Measurements from ENCODE around the gene FAM47E. TPM values are rescaled to one million over a fixed set of nuclear protein-coding genes. Genes with fewer than 3 reads are reported as not detected.

Gene FAM47E
- total RNA-seq, 2 donors from 2014 or later, result not detected

GRCh38 chr4:76257824-76258223 is 6.3 kb downstream of the FAM47E start:
- no peaks in the 10 kb centered on the region for H3K9me3 Mint-ChIP-seq
- no peak overlapping the region for H3K4me3 Mint-ChIP-seq
- H3K27ac Mint-ChIP-seq, result no peak overlapping the region
- DNase-seq (no peak), ATAC-seq (replicated peaks in 1 of 2) (no peak)
- H3K36me3 Mint-ChIP-seq (ENCODE audit: insufficient read depth in 2 of 2), result no peaks in the 10 kb centered on the region
- H3K4me1 Mint-ChIP-seq (ENCODE audit: low read depth), result no peaks in the 10 kb centered on the region
- H3K27me3 Mint-ChIP-seq (ENCODE audit: low read depth), result peaks cover 33% of the 10 kb centered on the region

GRCh38 chr4:76260571-76260970 is 9.1 kb downstream of the FAM47E start:
- no peak overlapping the region for H3K4me3 Mint-ChIP-seq
- H3K4me1 Mint-ChIP-seq (ENCODE audit: low read depth), result no peaks in the 10 kb centered on the region
- H3K27me3 Mint-ChIP-seq (ENCODE audit: low read depth), result peaks cover 11% of the 10 kb centered on the region
- no peak overlapping the region for H3K27ac Mint-ChIP-seq
- DNase-seq, result no peak
- no peak for ATAC-seq (replicated peaks in 1 of 2)
- H3K36me3 Mint-ChIP-seq (ENCODE audit: insufficient read depth in 2 of 2), result no peaks in the 10 kb centered on the region
- H3K9me3 Mint-ChIP-seq, result no peaks in the 10 kb centered on the region

GRCh38 chr4:76265631-76266218 is 14.2 kb downstream of the FAM47E start:
- no peak for ATAC-seq (replicated peaks in 1 of 2)
- H3K9me3 Mint-ChIP-seq, result no peaks in the 10 kb centered on the region
- no peaks in the 10 kb centered on the region for H3K4me1 Mint-ChIP-seq (ENCODE audit: low read depth)
- no peak overlapping the region for H3K4me3 Mint-ChIP-seq
- no peaks in the 10 kb centered on the region for H3K36me3 Mint-ChIP-seq (ENCODE audit: insufficient read depth in 2 of 2)
- no peak overlapping the region for H3K27ac Mint-ChIP-seq
- DNase-seq, result no peak
- peaks cover 8% of the 10 kb centered on the region for H3K27me3 Mint-ChIP-seq (ENCODE audit: low read depth)

- DNase-seq, result no peak
Observed at GRCh38 chr4:76266627-76267026, 15.1 kb downstream of the FAM47E start.

GRCh38 chr4:76267811-76268210 is 16.3 kb downstream of the FAM47E start:
- Mint-ChIP-seq H3K9me3 (no peaks in the 10 kb centered on the region), H3K36me3 (ENCODE audit: insufficient read depth in 2 of 2) (no peaks in the 10 kb centered on the region), H3K27ac (no peak overlapping the region), H3K4me1 (ENCODE audit: low read depth) (no peaks in the 10 kb centered on the region), H3K4me3 (no peak overlapping the region), H3K27me3 (ENCODE audit: low read depth) (peaks cover 7% of the 10 kb centered on the region)
- ATAC-seq (replicated peaks in 1 of 2) (no peak), DNase-seq (no peak)

More at GRCh38 chr4:76266627-76267026, 15.1 kb downstream of the FAM47E start:
- H3K27me3 Mint-ChIP-seq (ENCODE audit: low read depth), result peaks cover 6% of the 10 kb centered on the region
- H3K27ac Mint-ChIP-seq, result no peak overlapping the region
- ATAC-seq (replicated peaks in 1 of 2), result no peak
- H3K4me1 Mint-ChIP-seq (ENCODE audit: low read depth), result no peaks in the 10 kb centered on the region
- H3K4me3 Mint-ChIP-seq, result no peak overlapping the region
- no peaks in the 10 kb centered on the region for H3K9me3 Mint-ChIP-seq
- no peaks in the 10 kb centered on the region for H3K36me3 Mint-ChIP-seq (ENCODE audit: insufficient read depth in 2 of 2)

GRCh38 chr4:76270244-76271175 is 19.0 kb downstream of the FAM47E start:
- Mint-ChIP-seq H3K4me3 (no peak overlapping the region), H3K9me3 (no peaks in the 10 kb centered on the region), H3K4me1 (ENCODE audit: low read depth) (no peaks in the 10 kb centered on the region), H3K27me3 (ENCODE audit: low read depth) (peaks cover 24% of the 10 kb centered on the region), H3K27ac (no peak overlapping the region), H3K36me3 (ENCODE audit: insufficient read depth in 2 of 2) (no peaks in the 10 kb centered on the region)
- no peak for ATAC-seq (replicated peaks in 1 of 2)
- DNase-seq, result no peak

- no peak for ATAC-seq (replicated peaks in 1 of 2)
- H3K4me3 Mint-ChIP-seq, result no peak overlapping the region
- peaks cover 31% of the 10 kb centered on the region for H3K27me3 Mint-ChIP-seq (ENCODE audit: low read depth)
Observed at GRCh38 chr4:76271248-76271647, 19.7 kb downstream of the FAM47E start.

GRCh38 chr4:76272073-76272472 is 20.6 kb downstream of the FAM47E start:
- H3K27me3 Mint-ChIP-seq (ENCODE audit: low read depth), result peaks cover 33% of the 10 kb centered on the region
- ATAC-seq (replicated peaks in 1 of 2) (no peak), DNase-seq (no peak)
- H3K27ac Mint-ChIP-seq, result no peak overlapping the region
- no peak overlapping the region for H3K4me3 Mint-ChIP-seq
- H3K36me3 Mint-ChIP-seq (ENCODE audit: insufficient read depth in 2 of 2), result no peaks in the 10 kb centered on the region
- no peaks in the 10 kb centered on the region for H3K9me3 Mint-ChIP-seq
- H3K4me1 Mint-ChIP-seq (ENCODE audit: low read depth), result no peaks in the 10 kb centered on the region

More at GRCh38 chr4:76271248-76271647, 19.7 kb downstream of the FAM47E start:
- H3K27ac Mint-ChIP-seq, result no peak overlapping the region
- no peaks in the 10 kb centered on the region for H3K9me3 Mint-ChIP-seq
- no peak for DNase-seq
- no peaks in the 10 kb centered on the region for H3K36me3 Mint-ChIP-seq (ENCODE audit: insufficient read depth in 2 of 2)
- no peaks in the 10 kb centered on the region for H3K4me1 Mint-ChIP-seq (ENCODE audit: low read depth)

GRCh38 chr4:76272582-76272981 is 21.1 kb downstream of the FAM47E start:
- H3K9me3 Mint-ChIP-seq, result no peaks in the 10 kb centered on the region
- no peak overlapping the region for H3K4me3 Mint-ChIP-seq
- H3K36me3 Mint-ChIP-seq (ENCODE audit: insufficient read depth in 2 of 2), result no peaks in the 10 kb centered on the region
- DNase-seq (no peak), ATAC-seq (replicated peaks in 1 of 2) (no peak)
- H3K27ac Mint-ChIP-seq, result no peak overlapping the region
- peaks cover 33% of the 10 kb centered on the region for H3K27me3 Mint-ChIP-seq (ENCODE audit: low read depth)
- H3K4me1 Mint-ChIP-seq (ENCODE audit: low read depth), result no peaks in the 10 kb centered on the region

GRCh38 chr4:76272999-76273398 is 21.5 kb downstream of the FAM47E start:
- Mint-ChIP-seq H3K4me3 (no peak overlapping the region), H3K9me3 (no peaks in the 10 kb centered on the region), H3K4me1 (ENCODE audit: low read depth) (no peaks in the 10 kb centered on the region), H3K27ac (no peak overlapping the region), H3K27me3 (ENCODE audit: low read depth) (peaks cover 33% of the 10 kb centered on the region), H3K36me3 (ENCODE audit: insufficient read depth in 2 of 2) (no peaks in the 10 kb centered on the region)
- ATAC-seq (replicated peaks in 1 of 2) (no peak), DNase-seq (no peak)

- Mint-ChIP-seq H3K9me3 (no peaks in the 10 kb centered on the region), H3K27ac (no peak overlapping the region), H3K4me1 (ENCODE audit: low read depth) (no peaks in the 10 kb centered on the region), H3K27me3 (ENCODE audit: low read depth) (peaks cover 31% of the 10 kb centered on the region), H3K4me3 (no peak overlapping the region), H3K36me3 (ENCODE audit: insufficient read depth in 2 of 2) (no peaks in the 10 kb centered on the region)
- DNase-seq (no peak), ATAC-seq (replicated peaks in 1 of 2) (no peak)
Observed at GRCh38 chr4:76275486-76276124, 24.1 kb downstream of the FAM47E start.

- no peaks in the 10 kb centered on the region for H3K9me3 Mint-ChIP-seq
- H3K27ac Mint-ChIP-seq, result no peak overlapping the region
- no peak overlapping the region for H3K4me3 Mint-ChIP-seq
- H3K36me3 Mint-ChIP-seq (ENCODE audit: insufficient read depth in 2 of 2), result no peaks in the 10 kb centered on the region
- H3K27me3 Mint-ChIP-seq (ENCODE audit: low read depth), result peaks cover 27% of the 10 kb centered on the region
- no peaks in the 10 kb centered on the region for H3K4me1 Mint-ChIP-seq (ENCODE audit: low read depth)
- DNase-seq (no peak), ATAC-seq (replicated peaks in 1 of 2) (no peak)
Observed at GRCh38 chr4:76276813-76277212, 25.3 kb downstream of the FAM47E start.

- H3K27ac Mint-ChIP-seq, result no peak overlapping the region
- H3K9me3 Mint-ChIP-seq, result no peaks in the 10 kb centered on the region
- H3K27me3 Mint-ChIP-seq (ENCODE audit: low read depth), result peaks cover 27% of the 10 kb centered on the region
Observed at GRCh38 chr4:76277667-76278066, 26.1 kb downstream of the FAM47E start.

More at GRCh38 chr4:76277667-76278066, 26.1 kb downstream of the FAM47E start:
- DNase-seq (no peak), ATAC-seq (replicated peaks in 1 of 2) (no peak)
- no peak overlapping the region for H3K4me3 Mint-ChIP-seq
- H3K4me1 Mint-ChIP-seq (ENCODE audit: low read depth), result no peaks in the 10 kb centered on the region
- no peaks in the 10 kb centered on the region for H3K36me3 Mint-ChIP-seq (ENCODE audit: insufficient read depth in 2 of 2)
